ENCODE measurements around the gene COL4A2. TPM values are rescaled to one million over a fixed set of nuclear protein-coding genes. Genes with fewer than 3 reads are reported as not detected.

Gene COL4A2
- total RNA-seq, 1 donor = 0.21 TPM

GRCh38 chr13:110339975-110340550, 33.0 kb downstream of the COL4A2 start:
- peaks cover 20% of the 10 kb centered on the region for H3K4me1 ChIP-seq (ENCODE audit: insufficient read depth, low read length)

GRCh38 chr13:110340812-110341444, 33.8 kb downstream of the COL4A2 start:
- Histone ChIP-seq H3K27me3 (ENCODE audit: insufficient read depth, low read length) (no peaks in the 10 kb centered on the region), H3K4me3 (ENCODE audit: low read length) (no peak overlapping the region), H3K4me1 (ENCODE audit: insufficient read depth, low read length) (peaks cover 20% of the 10 kb centered on the region)

More at GRCh38 chr13:110339975-110340550, 33.0 kb downstream of the COL4A2 start:
- Histone ChIP-seq H3K9me3 (ENCODE audit: low read depth, low read length) (no peaks in the 10 kb centered on the region), H3K27me3 (ENCODE audit: insufficient read depth, low read length) (no peaks in the 10 kb centered on the region), H3K4me3 (ENCODE audit: low read length) (no peak overlapping the region)

DNA sequence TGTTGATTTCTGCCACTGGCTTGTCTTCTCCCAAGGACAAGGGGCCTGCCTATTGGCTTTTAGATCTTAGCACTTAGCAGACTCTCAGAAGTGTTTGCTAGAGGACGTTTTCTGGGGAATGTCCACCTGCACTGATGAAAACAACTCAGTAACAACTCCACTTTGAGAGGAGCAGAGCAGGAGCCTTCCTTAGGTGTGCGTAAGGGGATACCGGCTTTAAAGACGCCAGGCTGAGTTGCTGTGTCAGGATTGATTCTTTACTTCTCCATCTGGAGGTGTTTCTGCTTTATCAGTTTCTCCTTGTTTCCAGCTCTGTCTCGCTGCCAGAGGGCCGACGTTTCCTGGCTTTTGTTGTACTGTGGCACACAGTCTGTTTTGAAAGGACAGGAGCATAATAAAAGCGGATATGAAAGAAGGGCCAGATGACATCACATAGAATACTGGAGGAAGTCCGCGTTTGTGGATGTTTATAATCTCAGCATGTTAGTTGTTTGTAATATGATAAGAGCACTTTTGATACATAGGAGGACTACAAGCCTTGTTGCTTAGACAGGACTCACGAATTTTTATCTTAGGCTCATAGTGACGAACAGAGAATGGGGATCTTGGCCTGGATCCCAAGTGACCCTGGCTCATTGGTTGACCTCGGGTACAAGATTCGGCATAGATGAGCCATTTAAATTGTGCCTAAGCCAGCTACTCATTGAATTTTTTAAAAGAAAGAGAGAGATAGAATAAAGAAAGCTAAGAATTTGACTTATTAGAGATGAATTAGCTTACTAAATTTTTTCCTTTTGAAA, 34.6 kb downstream of the COL4A2 start:
- no peaks in the 10 kb centered on the region for H3K9me3 ChIP-seq (ENCODE audit: low read depth, low read length)
- H3K4me1 ChIP-seq (ENCODE audit: insufficient read depth, low read length) = peaks cover 20% of the 10 kb centered on the region
- no peaks in the 10 kb centered on the region for H3K27me3 ChIP-seq (ENCODE audit: insufficient read depth, low read length)
- H3K4me3 ChIP-seq (ENCODE audit: low read length) = no peak overlapping the region

More at GRCh38 chr13:110340812-110341444, 33.8 kb downstream of the COL4A2 start:
- no peaks in the 10 kb centered on the region for H3K9me3 ChIP-seq (ENCODE audit: low read depth, low read length)

DNA sequence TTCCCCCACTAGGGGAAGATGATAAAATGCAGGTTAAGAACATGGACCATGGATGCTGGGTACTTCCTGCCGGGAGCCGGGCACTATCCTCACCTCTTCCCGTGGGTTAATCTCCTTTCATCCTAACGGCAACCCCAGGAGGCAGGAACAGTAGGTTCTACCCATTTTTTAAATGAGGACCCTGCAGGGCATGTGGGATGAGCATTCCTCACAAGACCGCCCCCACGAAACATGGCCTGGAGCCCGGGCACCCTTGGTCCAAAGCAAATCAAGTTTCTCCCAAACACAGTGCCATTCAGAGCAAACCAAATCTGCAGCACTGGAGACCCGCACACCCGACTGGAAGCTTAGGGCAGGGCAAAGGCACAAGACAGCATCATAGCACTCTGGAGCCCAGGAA, 35.4 kb downstream of the COL4A2 start:
- Histone ChIP-seq H3K9me3 (ENCODE audit: low read depth, low read length) (no peaks in the 10 kb centered on the region), H3K4me1 (ENCODE audit: insufficient read depth, low read length) (peaks cover 20% of the 10 kb centered on the region), H3K4me3 (ENCODE audit: low read length) (no peak overlapping the region), H3K27me3 (ENCODE audit: insufficient read depth, low read length) (no peaks in the 10 kb centered on the region)

- H3K4me3 ChIP-seq (ENCODE audit: low read length) = no peak overlapping the region
- peaks cover 20% of the 10 kb centered on the region for H3K4me1 ChIP-seq (ENCODE audit: insufficient read depth, low read length)
- H3K27me3 ChIP-seq (ENCODE audit: insufficient read depth, low read length) = no peaks in the 10 kb centered on the region
- H3K9me3 ChIP-seq (ENCODE audit: low read depth, low read length) = no peaks in the 10 kb centered on the region
Measured at GRCh38 chr13:110343241-110343865, 36.3 kb downstream of the COL4A2 start.

- Histone ChIP-seq H3K4me3 (ENCODE audit: low read length) (no peak overlapping the region), H3K27me3 (ENCODE audit: insufficient read depth, low read length) (no peaks in the 10 kb centered on the region), H3K4me1 (ENCODE audit: insufficient read depth, low read length) (peaks cover 20% of the 10 kb centered on the region), H3K9me3 (ENCODE audit: low read depth, low read length) (no peaks in the 10 kb centered on the region)
Measured at GRCh38 chr13:110344320-110344719, 37.2 kb downstream of the COL4A2 start.

- H3K9me3 ChIP-seq (ENCODE audit: low read depth, low read length) = no peaks in the 10 kb centered on the region
- H3K4me3 ChIP-seq (ENCODE audit: low read length) = no peak overlapping the region
Measured at GRCh38 chr13:110345266-110345665, 38.2 kb downstream of the COL4A2 start.

DNA sequence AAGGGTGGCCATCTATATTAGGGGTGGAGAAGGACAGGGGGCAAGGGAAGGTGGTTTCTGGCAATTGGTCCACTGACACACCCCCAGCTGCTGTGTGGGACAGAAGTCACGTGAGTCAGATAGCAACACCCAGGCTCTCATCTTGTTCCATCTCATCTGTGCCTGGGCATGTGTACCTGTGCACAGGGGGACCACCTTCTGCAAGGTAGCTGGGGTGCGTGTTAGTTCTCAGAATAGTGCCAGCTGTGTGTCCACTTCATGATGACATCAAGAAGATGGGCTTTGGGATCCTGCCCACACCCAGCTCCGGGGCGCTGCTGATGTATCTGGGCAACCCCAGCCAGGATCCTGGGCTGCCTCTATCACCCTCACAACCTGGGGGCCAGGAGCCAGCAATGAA, 38.6 kb downstream of the COL4A2 start:
- H3K9me3 ChIP-seq (ENCODE audit: low read depth, low read length) = no peaks in the 10 kb centered on the region
- no peak overlapping the region for H3K4me3 ChIP-seq (ENCODE audit: low read length)
- no peaks in the 10 kb centered on the region for H3K27me3 ChIP-seq (ENCODE audit: insufficient read depth, low read length)
- H3K4me1 ChIP-seq (ENCODE audit: insufficient read depth, low read length) = peaks cover 12% of the 10 kb centered on the region

More at GRCh38 chr13:110345266-110345665, 38.2 kb downstream of the COL4A2 start:
- Histone ChIP-seq H3K4me1 (ENCODE audit: insufficient read depth, low read length) (peaks cover 16% of the 10 kb centered on the region), H3K27me3 (ENCODE audit: insufficient read depth, low read length) (no peaks in the 10 kb centered on the region)

GRCh38 chr13:110346661-110347067, 39.6 kb downstream of the COL4A2 start:
- H3K9me3 ChIP-seq (ENCODE audit: low read depth, low read length) = no peaks in the 10 kb centered on the region
- H3K27me3 ChIP-seq (ENCODE audit: insufficient read depth, low read length) = no peaks in the 10 kb centered on the region
- peaks cover 2% of the 10 kb centered on the region for H3K4me1 ChIP-seq (ENCODE audit: insufficient read depth, low read length)
- no peak overlapping the region for H3K4me3 ChIP-seq (ENCODE audit: low read length)

- no peaks in the 10 kb centered on the region for H3K27me3 ChIP-seq (ENCODE audit: insufficient read depth, low read length)
- H3K9me3 ChIP-seq (ENCODE audit: low read depth, low read length) = no peaks in the 10 kb centered on the region
- H3K4me3 ChIP-seq (ENCODE audit: low read length) = no peak overlapping the region
- H3K4me1 ChIP-seq (ENCODE audit: insufficient read depth, low read length) = no peaks in the 10 kb centered on the region
Measured at GRCh38 chr13:110347088-110347487, 40.0 kb downstream of the COL4A2 start.

DNA sequence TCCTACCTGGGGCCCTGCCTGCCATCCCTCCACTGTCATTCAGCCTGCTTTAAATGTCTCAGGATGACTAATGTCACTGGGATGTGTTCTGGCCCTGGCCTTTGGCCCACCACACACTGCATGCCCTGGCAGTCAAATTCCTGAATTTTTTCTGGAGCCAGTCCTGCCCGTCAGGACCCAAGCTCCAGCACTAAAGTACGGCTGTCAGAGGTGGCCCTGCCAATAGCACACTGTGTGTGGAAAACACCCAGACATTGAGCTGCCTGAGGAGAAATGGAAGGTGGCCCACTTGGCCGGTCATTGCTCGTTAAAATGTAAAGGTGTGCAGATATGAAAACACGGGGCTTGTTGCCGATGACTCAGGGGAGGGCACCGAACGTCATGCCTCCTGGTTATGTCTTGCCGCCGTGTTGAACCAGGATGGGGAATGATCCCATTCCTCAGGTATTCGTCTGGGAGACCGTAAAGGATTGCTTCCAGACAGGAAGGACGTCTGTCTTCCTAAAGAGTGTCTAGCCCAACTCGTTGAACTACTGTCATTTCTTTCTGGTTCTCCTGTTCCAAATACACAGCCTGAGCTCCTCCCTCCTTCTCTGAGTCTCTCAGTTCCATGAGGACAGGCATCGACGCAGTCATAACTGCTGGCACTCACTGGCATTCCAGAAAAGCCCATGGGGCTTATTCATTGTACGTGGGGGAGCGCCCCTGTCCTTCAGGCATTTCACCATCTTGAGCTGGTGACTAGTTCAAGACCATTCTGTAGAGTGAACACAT, 40.6 kb downstream of the COL4A2 start:
- no peak overlapping the region for H3K4me3 ChIP-seq (ENCODE audit: low read length)
- H3K4me1 ChIP-seq (ENCODE audit: insufficient read depth, low read length) = no peaks in the 10 kb centered on the region
- no peaks in the 10 kb centered on the region for H3K9me3 ChIP-seq (ENCODE audit: low read depth, low read length)
- H3K27me3 ChIP-seq (ENCODE audit: insufficient read depth, low read length) = no peaks in the 10 kb centered on the region

DNA sequence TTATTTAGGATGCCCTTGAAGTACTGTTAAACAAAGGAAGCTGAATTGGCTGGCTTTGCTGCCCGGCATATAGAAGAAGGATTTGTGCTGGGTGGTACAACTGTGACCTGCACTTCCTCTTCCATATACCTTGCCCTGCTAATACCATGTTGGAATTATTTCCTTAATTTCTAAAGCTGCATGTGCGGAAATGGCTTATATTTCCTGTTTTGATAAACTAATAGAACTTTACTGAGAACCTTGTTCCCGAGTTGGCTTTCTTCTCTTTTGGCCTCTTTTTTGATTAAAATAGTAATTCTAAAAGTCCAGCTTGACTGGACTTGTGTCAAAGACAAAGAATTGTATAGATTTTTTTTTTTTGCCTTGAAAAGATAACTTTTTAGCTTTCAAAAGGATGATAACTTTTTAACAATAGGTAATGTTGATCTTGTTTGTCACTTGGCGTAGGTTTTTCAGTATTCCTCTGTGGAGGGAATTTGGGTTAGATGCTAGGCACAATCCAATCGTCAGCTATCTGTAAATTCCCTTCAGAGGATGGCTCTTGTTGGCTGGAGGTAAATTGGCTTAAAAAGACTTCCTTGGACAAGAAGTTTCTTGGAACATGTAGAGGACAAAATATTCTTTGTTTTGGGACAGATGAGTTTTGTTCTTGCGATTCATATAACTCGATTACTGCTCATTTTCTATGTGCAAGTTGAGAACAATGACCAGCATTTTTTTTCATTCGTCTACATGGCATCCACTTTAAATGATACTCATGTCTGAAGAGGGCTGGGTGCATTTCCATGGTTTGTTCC, 41.4 kb downstream of the COL4A2 start:
- Histone ChIP-seq H3K9me3 (ENCODE audit: low read depth, low read length) (no peaks in the 10 kb centered on the region), H3K27me3 (ENCODE audit: insufficient read depth, low read length) (no peaks in the 10 kb centered on the region), H3K4me3 (ENCODE audit: low read length) (no peak overlapping the region), H3K4me1 (ENCODE audit: insufficient read depth, low read length) (no peaks in the 10 kb centered on the region)

DNA sequence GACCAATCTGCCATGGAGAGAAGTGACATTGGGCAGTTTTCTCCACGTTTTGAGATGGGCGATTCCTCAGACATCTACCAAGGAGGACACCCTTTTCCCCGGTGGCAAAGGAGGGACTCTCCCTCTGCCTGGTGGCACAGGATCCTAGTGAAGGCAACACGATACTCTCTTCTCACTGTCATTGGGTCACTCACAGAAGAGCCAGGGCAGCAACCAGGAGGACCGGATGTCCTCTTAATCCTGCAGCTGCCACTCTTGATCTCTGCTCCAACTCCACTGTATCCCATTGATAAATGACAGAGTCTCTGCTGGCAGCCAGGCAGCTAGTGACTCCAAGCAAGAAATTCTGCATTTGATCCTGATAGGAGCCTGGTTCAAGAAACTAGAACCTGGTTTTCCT, 42.2 kb downstream of the COL4A2 start:
- Histone ChIP-seq H3K27me3 (ENCODE audit: insufficient read depth, low read length) (no peaks in the 10 kb centered on the region), H3K4me3 (ENCODE audit: low read length) (no peak overlapping the region), H3K4me1 (ENCODE audit: insufficient read depth, low read length) (no peaks in the 10 kb centered on the region), H3K9me3 (ENCODE audit: low read depth, low read length) (no peaks in the 10 kb centered on the region)

DNA sequence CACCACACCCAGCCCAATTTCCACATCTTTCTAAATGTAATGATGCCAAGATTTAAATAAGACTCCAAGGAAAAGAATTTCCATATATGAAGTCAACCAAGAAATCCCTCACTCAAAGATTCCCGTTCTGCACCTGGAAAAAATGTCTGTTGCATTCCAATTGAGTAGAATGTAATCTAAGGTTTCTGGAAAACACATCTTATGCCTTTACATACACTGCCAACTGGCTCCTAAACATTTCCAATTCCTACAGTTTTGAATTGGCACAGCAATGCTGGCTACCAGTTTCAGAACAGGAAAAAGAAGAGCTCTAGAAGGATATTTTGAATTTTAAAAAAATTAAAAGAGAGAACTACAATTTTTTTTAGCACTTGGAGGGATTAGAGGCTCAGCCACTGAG, 43.0 kb downstream of the COL4A2 start:
- Histone ChIP-seq H3K4me1 (ENCODE audit: insufficient read depth, low read length) (no peaks in the 10 kb centered on the region), H3K27me3 (ENCODE audit: insufficient read depth, low read length) (no peaks in the 10 kb centered on the region), H3K4me3 (ENCODE audit: low read length) (no peak overlapping the region), H3K9me3 (ENCODE audit: low read depth, low read length) (no peaks in the 10 kb centered on the region)
